ENCODE data around the gene LAPTM5.

Gene LAPTM5

DNA sequence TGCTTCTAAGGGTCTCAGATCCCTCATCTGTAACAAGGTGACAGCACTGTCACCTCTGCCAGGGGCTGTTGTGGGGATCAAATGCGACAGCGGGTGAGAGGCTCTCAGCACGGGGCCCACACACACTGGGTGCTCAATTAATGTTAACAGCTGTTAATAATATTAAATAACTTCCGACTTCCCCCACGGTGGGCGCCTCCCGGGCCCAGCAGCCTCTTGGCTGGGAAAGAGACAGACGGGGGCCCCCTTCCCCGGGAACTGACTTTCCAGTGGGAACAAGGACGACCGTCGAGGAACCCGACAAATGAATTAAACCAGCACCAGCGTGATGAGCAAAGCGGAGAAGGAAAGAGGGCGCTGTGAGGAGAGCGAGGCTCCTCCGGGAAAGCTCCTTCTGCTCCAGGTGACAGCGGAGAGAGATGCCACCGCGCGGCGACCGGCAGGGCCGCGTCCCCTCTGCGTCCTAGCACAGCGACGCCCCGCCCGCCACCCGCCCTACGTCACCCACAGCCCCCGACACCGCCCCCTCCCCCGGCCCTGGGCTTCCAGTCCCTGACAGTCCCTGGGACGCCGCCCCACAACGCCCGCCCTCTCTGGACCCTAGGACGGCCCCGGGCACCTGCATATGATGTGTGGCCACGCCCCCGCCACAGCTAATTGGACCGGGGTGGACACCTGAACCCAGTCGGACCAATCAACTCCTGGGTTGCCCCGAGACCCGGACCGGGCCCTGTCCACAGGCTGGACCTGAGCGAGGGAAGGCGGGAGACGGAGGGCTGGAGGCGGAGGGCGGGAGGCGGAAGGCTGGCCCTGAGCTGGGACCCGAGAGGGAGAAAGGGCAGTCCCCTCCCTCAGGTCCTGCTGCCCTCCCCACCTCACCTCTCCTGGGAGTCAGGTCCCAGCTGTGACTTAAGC is 72.4 kb downstream of the LAPTM5 start:
- no peak overlapping the region for H3K4me3 ChIP-seq
- no peaks in the 10 kb centered on the region for H3K36me3 ChIP-seq
- H3K4me1 ChIP-seq = peaks cover 0 to 24% (median 13%) of the 10 kb centered on the region in 10 experiments; a peak in 17 of 20 replicates
- no peak for TF ChIP-seq Cebpa-rat (IDR thresholded peaks at IDR 0.05)
- no peaks in the 10 kb centered on the region; a peak in 1 of 22 replicates for H4K20me1 ChIP-seq
- H3K9ac ChIP-seq = no peak overlapping the region
- peaks cover 22 to 40% (median 34%) of the 10 kb centered on the region in 11 experiments for H3K27me3 ChIP-seq
- no peak overlapping the region for H3K27ac ChIP-seq
- H3K9me3 ChIP-seq (replicated peaks in 1 of 11) = peaks cover 10 to 14% (median 12%) of the 10 kb centered on the region in 11 experiments
- no peak overlapping the region for H3K4me2 ChIP-seq

DNA sequence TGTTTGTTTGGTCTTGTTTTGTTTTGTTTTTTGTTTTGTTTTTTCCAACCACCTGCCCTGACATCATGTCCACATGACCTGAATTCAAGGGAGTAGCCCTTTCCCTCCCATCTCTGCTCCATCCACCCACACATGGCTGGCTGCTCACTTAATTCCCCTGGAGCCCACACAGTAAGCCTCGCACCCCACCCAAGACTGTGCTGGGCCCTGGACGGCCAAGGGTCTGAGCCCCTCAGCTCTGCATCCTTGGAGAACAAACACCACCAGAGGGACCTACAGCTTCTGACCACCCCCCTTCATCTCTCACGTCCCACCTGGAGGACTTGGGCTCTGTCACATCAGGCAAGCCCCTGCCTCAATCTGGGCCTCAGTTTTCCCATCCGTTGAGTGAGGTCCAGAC is 73.3 kb downstream of the LAPTM5 start:
- H3K4me3 ChIP-seq = no peak overlapping the region
- peaks cover 0 to 15% (median 4%) of the 10 kb centered on the region in 10 experiments; a peak in 16 of 20 replicates for H3K4me1 ChIP-seq
- no peak overlapping the region for H3K4me2 ChIP-seq
- H3K9ac ChIP-seq = no peak overlapping the region
- no peak for TF ChIP-seq Cebpa-rat (IDR thresholded peaks at IDR 0.05)
- peaks cover 19 to 23% (median 20%) of the 10 kb centered on the region in 11 experiments for H3K9me3 ChIP-seq (replicated peaks in 1 of 11)
- H3K36me3 ChIP-seq = no peaks in the 10 kb centered on the region; a peak in 1 of 22 replicates
- peaks cover 22 to 40% (median 34%) of the 10 kb centered on the region in 11 experiments for H3K27me3 ChIP-seq
- H4K20me1 ChIP-seq = no peaks in the 10 kb centered on the region; a peak in 1 of 22 replicates
- no peak overlapping the region for H3K27ac ChIP-seq

DNA sequence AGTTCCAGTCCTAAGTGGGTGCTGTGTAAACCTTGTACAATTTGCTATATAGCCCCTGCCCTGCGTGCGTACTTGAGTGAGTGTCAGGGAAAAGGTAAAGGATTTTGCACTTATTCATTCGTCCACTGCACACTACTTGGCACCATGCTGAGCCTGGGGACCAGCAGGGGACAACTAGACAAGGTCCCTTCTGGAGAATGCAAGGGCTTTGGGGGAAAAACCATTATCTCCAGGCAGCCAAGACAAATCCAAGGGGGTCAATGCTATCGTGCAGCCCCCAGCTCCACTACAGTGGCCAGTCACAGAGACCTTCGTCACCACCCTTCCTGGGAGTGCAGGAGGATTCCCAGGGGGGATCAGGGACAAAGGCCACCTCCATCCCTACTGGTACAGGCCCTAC is 73.9 kb downstream of the LAPTM5 start:
- Histone ChIP-seq H3K36me3 (no peaks in the 10 kb centered on the region; a peak in 1 of 22 replicates), H3K9me3 (replicated peaks in 1 of 11) (peaks cover 24 to 29% (median 26%) of the 10 kb centered on the region in 11 experiments), H3K27me3 (peaks cover 22 to 40% (median 34%) of the 10 kb centered on the region in 11 experiments), H3K4me1 (peaks cover 0 to 10% (median 0%) of the 10 kb centered on the region in 10 experiments; a peak in 3 of 20 replicates), H3K9ac (no peak overlapping the region), H3K27ac (no peak overlapping the region), H3K4me3 (no peak overlapping the region), H4K20me1 (no peaks in the 10 kb centered on the region; a peak in 1 of 22 replicates), H3K4me2 (no peak overlapping the region)
- no peak for TF ChIP-seq Cebpa-rat (IDR thresholded peaks at IDR 0.05)
